GOT3 (cell line): ENCODE results near the gene MIDN.

Experiments
- DNase-seq: peaks from one replicate; lab custom pipeline; 2025; ENCODE audit warnings: mixed read lengths; lab: John Stamatoyannopoulos, UW

MIDN gene

DNA sequence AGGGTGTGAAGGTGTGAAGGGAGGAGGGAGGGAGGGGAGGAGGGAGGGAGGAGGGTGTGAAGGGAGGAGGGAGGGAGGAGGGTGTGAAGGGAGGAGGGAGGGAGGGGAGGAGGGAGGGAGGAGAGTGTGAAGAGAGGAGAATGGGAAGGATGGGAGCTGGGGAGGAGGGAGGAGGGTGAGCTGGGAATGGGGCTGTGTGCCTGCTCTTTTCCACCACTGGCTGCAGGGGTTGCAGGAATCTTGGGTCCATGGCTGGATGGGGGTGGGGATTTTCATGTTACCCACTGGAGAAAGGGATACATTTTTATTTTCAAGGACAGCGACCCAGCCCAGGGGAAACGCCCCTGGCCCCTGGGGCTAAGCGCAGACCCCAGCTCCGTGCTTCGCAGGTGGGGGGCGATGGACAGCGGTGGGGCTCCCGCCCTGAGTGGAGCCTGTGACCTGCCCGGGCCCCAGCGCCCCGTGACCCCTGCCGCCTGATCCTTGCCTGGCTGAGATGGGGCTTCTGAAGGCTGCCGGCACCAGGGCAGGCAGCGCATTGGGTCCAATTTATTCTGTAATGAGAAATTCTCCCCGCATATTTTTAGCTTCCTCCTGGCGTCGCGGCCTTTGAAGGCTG lies 34.3 kb downstream of the MIDN start:
- no peak for DNase-seq

DNA sequence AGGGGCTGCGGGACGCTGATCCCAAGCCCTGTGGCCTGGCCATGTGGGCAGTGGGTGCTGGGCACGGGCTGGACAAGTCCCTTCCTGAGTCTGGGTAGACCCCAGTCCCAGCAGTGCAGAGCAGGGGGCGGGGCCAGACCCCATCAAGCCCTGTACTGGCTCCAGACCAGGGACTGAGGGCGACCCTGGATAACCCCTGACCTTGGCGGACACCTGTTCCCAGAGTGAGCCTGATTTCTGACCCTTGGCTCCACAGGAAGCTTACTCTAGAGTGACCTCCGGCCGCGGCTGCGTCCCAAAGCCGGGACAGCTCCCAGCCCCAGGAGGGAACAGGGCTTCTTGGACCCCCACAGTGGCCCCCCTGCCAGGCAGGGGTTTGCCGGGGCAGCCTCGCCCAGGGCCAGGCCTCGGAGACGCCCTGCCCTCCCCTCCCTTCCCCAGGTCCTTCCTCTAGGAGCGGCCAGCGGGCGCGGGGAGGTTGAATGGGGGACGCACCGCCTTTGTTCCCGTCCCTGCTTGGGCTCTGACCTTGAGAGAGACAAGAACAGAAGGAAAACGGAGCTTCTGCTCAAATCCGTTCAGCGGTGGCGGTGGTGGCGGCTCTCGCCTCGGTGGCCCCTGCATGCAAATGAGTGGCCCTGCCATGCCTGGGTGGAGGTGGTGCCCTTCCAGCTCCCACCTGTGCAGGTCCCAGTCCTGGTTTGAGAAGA lies 35.0 kb downstream of the MIDN start:
- no peak for DNase-seq

DNA sequence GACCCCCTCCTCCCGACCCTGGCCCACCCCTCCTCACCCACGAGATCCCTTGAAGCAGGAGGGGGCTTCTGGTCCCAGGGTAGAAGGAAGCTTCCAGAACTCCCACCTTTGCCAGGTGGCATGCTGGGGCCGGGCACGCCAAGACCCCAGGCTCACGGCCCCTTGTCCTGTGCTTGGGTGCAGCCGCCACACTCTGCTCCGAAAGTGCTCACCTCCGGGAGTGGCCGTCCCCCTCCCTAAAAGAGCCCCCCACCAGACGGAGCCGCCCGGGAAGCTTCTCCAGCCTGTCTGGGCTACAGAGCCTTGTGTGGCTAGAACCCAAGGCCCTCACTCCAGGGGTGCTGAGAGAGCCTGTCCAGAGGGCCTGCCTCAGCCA lies 35.5 kb downstream of the MIDN start:
- DNase-seq, result no peak

DNA sequence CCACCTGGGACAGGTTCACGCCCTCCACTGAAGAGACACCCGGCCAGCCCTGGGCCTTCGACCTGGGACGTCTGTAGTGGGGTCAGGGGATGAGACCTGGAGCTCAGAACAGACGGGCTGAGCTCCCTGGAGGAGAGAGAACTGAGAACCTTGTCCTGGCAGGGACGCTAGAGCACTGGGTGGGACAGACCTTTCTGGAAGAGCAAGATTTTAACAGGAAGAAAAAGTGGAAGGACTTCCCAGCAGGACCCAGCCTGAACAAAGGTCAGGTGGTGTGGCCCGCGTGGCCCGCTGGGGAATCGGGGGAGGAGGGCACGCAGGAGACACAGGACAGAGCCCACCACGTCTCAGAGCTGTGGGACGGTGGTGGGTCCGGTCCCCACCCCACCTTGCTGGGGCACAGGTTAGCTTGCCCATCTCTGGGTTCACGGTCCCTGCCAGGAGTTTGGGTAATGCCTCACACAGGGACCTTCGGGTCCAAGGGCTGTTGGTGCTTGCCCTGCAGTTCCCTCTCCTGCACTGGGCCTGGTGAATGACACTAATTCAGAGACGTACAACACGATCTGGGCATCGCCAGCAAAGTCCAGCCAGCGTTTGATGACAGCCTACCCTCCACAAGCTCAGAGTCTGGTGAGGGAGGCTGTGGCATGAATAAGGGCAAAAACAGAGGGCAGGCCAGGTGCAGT lies 36.1 kb downstream of the MIDN start:
- DNase-seq, result no peak

DNA sequence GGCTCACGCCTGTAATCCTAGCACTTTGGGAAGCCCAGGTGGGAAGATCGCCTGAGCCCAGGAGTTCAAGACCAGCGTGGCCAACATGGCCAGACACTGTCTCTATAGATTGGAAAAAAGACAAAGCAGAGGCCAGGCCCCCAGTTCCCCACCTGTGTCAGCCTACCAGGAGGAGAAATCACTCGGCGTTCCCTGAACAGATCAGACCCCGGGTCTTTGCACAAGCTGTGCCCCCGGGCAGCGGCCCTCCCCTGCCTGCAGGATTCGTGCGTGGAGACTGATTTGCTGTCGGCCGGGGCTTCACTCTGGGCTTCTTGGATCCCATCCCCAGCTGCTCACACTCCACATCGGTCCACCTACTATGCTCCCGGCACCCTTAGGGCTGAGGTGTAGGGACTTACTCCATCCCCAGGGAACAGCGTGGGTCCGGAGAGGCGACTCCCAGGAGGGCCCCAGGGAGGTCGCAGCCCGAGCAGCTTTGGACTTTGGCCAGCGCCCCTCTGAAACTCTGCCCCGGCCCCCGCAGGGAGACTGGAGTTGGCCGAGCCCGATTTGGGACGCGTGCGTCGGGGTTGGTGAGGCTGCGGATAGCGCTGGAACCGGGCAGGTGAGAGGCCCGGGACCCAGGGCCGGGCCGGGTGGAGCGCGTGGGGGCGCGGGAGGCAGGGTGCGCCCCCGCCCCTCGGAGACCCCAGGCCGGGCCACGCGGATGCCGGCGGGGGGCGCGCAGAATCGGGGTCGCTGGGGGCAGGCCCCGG lies 36.8 kb downstream of the MIDN start:
- no peak for DNase-seq

DNA sequence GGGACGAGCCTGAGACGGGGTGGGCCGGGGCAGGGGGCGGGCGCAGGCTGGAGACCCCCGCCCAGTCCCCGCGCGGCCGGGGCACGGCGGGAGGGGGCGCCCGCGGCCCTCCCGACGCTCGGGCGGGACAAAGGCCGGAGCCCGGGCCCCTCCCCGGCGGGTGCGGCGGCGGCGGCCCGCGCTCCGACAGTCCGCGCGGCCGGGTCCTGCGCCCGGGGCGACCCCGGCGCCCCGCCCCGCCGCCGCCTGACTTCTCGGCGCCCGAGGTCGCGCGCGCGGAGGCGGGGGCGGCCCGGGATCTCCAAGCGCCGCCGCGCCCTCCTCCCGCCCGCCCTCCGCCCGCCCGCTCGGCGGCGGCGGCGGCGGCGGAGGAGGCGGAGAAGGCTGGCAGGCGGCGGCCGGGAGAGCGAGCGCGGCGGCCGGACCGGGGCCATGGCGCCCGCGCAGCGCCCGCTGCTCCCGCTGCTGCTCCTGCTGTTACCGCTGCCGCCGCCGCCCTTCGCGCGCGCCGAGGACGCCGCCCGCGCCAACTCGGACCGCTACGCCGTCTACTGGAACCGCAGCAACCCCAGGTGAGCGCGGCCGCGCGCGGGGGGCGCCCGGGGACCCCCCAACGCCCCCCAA lies 37.5 kb downstream of the MIDN start, which contains the start of gene EFNA2:
EFNA2 (plus strand) TSS at position 137 of the 624 bp plus-strand sequence; CDS start at position 433, 296 bp downstream.
- no peak for DNase-seq

DNA sequence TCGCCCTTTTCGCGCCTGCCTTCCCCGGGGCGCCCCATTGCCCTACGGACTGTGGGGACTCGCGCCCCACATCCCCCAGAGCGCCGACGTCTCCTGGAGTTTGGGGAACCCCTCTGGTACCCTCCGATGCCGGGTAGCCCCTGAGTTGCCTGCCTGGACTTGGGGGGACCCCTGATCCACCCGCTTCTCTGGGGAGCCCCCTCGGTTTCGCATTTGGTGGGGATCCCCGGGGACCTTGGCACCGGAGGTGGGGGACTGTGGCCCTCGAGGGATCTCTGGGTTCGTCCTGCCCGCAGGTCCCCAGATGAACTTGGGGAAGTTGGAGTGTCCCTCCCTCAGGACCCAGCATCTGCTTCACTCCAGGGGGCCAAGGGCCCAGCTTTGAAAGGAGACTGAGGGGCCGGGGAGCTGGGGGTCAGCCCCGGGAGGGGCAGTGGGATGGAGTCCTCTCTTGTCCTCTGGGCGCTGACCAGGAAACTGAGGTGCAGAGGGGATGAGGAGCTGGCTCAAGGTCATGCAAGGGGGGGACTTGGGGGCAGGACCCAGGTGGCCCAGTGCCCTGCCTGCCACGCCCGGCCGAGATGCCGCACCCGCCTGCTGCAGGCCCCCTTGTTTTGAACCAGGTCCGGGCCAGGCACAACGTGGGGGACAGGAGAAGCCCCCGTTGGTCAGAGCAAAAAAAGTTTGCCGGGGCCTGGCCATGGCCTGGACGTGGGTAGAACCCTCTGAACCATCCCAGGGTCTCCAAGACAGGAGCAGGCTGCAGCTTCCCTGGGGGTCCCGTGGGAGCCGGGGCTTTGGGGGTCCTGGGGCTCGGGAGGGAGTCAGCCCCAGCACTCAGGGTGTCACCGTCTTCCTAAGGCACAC lies 38.3 kb downstream of the MIDN start:
- no peak for DNase-seq

DNA sequence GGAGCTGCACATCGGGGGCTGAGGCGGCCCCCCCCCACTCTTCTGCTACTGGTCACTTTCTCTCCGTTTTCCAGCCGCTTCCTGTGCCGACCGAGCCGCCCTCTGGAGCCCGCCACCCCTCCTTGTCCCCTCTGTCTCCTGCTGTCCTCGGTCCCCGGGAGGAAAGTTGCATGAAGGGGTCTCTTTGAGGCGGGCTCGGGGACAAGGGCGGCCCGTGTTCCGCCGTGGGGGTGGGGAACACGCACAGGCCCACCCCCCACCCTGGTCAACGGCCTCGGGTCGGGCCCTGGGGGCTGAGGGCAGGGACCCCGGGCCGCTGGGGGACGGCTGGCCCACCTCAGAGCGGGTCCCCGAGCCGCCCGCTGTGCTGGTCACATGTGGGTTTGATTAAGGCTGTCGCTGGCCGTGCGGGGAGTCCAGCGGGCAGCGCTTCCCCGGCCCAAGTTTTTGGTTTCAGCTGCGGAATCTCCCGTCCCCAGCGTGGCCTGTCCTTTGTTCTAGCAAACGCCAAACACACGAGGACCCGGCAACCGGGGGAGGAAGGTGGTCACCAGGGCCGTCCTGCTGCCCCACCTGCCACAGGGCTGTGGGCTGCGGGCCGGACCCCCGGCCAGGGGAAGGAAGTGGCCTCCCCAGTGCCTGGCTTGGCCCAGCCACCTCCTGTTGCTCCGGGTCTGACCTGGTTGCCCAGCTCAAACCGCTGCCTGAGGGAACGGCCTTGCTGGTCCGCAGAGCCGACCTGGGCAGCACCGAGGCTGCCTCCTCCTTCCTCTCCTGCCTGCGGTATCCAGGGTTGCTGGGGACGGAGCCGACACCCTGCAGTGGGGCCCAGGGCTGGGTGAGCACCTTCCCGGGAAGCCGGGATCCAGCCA lies 39.2 kb downstream of the MIDN start:
- DNase-seq, result no peak

DNA sequence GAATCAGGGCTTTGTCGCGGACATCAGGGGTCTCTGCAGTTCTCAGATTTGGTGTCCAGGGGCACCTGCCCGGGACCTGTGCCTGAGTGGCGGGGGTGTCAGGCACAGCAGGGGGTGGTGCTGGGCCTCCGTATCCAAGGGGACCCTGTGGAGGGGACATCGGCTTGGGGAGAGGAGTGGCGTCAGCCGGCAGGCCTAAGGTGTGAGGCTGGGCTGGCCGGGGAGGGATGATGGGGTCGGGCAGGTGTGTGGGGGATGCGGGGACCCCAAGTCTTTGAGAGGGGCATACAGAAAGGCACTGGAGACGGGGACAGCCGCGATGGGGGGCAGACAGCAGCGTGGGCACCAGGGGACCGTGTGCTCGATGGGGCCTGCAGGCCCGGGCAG lies 39.8 kb downstream of the MIDN start:
- DNase-seq, result no peak

DNA sequence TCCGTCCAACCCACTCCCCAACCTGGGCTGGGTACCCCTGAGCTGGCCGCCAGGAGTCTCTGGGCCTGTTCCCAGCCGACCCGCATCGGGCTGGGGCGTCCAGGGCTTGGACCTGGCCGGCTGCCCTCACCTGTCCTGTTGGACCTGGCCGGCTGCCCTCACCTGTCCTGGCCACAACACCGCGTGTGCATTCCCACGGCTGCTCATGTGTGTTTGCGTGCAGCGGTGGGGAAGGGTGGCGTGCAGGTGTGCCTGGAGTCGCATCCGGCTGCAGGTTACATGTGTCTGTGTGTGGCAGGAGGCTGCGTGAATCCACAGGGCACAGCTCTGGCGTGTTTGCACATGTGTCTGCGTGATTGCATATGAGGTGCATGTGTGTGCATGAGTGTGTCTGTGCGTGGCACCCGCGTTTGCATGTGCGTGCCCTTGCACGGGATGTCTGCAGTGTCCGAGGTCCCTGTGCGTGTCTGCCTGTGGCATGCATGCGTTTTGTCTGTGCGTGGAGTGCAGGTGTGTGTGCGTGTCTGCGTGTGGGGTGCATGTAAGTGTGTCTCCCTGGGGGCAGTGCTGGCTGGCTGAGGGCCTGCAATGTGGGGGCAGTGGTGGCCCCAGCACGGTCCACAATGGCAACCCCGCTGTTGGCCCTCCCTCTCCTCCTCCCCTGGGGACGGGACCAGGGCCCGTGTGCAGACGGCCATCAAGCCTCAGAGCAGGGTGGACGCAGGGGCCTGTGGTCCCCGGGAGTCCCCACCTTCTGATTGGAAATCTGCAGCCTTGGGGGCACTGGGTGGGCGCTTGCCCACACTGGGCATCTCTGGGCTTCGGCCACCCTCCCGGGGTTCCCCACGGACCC lies 40.7 kb downstream of the MIDN start:
- no peak for DNase-seq

DNA sequence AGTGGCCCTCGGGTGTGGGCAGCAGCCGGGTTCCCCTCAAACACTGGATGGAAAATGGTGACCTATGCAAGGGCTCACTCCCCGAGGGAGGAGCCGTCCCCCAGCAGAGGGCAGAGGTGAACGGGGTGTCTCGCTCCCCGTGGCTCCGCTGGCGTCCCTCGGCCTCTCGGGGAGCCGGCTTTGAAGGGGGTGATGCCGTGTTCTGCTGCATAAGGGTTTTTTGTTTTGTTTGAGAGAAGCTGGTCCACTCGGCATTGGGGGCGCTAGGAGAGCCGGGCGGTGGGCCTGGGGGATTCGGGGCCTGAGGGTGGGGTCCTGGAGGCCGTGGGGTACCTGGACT lies 41.3 kb downstream of the MIDN start:
- no peak for DNase-seq

DNA sequence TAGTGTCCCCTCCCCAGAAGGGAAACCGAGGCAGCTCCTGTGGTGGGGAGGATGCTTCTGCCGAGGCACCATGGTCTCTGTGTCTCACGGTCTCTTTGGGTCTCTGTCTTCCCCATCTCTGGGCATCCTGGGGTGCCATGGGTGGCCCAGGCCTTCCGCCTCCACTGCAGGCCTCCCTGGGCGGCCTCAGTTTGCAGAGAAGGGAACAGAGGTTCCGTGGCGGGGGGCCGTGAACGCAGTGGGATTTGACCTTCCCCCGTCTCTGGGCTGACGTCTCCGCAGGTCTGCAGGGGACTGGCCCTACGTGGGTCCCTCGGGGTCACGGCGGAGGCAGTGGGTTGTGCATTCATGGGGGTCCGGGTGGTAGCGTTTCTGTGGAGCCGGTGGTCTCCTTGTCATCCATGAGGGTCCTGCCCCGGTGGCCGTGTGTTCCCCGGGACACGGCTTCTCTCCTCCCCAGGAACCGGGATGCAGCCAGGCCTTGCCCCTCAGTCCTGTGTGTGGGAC lies 41.9 kb downstream of the MIDN start:
- DNase-seq, result no peak

DNA sequence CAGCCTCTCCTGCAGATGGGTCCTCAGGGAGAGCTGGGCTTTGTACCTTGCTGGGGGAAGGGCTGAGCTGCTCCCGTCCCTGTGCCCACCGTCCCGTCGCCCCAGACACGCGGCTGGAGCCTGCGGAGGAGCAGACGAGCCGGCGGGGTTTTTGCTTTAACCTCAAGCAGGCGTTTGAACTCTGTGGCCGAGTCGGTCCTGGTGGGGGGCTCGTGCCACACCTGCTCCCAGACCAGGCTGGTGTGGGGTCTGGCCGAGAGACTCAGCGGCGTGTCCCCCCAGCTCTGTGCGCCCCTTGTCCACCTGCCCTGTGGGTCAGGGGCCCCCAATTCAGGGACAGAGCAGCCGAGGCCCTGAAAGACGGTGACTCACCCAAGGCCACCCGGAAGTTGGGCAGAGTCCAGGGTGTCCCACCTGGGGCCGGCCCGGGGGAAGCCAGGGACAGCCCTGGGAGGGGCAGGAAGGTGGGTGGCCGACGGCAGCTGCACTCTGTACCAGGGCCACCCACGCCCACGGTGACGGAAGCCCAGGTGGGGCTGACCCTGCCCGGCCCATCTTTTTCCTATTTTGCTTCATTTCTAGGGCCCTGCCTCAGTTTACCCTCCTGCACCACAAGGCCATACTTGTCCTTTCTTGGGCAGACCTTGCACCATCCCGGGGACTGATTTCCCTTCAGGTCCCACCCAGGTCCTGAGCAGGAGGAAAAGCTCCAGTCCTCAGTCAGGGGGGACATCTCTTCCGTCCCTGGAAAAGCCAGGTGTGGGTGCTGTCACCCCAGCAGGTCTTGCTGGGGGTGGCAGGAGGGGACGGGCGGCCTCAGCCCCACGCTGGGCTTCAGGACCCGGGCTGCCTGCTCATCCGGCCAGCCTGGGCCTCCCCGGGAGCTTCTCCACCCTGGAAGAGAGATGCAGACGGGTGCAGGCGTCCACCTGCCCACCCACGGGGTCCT lies 42.6 kb downstream of the MIDN start:
- DNase-seq, result no peak

DNA sequence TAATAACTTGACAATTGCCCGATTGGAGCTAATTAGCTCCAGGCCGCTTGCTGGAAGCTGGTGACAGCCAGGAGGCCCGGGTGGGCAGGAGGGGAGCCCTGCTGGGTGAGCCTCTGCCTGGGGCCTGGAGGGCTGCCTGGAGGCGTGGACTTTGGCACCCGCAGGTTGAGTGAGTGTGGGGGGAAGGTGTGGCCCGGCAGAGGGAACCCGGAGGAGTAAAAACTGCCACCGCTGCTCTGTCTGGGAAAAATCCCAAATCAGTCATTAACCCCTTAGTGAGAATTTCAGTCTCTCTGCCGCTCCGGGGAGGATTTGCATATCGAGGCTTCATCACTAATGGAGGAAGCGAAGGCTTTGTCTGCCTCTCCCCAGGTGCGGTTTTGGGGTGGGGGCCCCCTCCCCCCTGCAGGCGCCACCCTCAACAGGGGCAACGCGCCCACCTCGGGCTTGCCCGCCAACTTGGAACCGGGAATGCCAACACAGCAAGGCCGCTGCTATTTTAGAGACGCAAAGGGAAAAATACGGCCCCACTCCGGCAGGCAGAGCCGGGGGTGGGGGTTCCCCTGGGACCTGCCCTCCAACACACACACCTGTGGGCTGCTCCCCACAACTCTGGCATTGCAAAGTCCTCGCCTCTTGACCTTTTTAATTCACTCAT lies 43.5 kb downstream of the MIDN start:
- DNase-seq, result no peak

DNA sequence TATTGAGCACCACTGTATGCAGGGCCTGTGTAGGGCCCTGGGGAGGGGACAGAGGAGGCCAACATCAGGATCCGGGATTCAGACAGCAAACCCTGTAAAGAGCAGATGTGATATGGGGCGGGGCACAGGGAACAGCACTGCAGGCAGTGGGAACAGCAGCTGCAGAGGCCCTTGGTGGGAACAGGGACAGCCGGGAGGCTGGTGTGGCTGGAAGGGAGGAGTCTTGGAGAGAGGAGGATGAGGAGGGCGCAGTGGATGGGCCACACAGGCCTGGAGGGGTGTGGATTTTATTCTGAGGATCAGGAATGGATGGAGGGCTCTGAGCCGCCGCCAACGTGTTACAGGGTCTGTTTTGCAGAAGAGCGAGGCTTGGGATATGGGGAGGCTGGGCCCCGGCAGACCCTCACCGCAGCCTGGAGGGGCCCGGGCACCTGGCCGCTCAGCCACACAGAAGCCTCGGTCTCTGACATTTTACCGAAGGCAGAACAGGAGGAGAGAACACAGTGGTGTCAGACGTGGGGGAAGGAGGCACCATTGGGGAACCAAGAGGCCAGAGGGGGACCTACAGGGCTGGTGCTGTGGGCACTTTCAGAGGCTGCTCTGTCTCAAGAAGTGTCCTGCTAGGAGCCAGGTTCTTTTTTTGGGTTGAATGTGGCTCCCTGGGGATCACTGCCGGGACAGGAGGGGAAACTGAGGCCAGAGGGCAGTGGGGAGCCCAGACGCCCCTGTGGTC lies 44.2 kb downstream of the MIDN start:
- DNase-seq, result no peak

DNA sequence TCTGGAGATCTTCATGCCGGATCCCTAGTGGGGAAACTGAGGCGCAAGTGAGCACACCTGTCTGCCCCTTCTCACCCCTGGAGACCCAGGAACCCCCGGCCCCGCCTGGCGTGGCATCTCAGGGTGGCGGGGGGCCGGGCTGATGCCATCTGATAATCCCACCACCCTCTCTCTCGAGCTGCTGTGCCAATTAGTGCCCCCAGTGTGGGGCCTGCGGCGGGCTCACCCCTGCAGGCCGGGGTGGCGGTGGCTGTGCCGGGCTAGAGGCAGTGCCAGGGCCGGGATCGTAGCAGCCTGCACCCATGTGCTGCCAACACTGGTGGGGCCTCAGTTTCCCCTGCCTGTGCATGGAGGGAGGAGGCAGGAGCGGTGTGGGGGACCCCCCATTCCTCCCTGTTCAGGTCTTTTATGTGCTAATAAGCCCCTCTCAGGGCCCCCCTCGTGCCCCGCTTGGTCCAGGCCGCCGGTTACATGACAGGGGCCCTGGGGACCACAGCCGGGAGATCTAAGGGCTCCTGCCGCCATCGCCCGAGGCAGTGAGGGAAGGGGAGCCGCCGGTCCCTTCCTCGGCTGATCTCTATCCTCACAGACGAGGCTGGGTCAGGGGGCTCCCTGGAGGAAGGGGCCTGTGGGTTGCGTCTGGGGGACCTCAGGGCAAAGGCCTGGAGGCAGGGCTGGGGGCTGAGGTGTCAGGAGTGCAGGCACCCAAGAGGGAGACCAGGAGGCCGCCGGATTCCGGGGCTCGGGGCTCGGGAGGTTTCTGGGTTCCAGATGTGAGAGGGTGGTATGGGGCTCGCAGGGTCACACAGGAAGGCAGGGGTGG lies 45.6 kb downstream of the MIDN start:
- DNase-seq, result no peak
